ENCODE measurements around the gene CDCP2.

The CDCP2 gene

DNA sequence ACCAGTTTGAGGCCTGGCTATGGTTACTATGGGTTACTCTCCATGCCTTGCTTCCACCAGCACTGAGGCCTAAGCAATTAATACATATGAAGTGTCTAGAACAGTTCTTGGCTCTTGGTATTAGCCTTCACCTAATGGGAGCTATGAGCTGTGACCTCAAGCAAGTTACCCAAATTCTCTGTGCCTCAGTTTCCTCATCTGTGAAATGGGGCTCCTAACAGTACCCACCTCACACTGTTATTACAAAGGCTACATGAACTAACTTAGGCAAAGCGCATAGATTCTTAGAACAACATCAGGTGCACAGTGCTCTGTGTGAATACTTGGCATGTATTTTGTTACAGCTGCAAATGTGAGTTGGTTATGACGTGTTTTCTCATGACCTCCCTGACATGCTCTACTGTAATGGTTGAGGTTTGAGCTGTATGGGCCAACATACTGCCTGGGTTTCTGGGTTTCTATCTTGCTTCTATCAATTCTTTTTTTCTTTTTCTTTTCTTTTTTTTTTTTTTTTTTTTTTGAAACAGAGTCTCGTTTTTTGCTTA, 26.5 kb downstream of the CDCP2 start:
- no peak for DNase-seq (ENCODE audit: low read depth, low spot score)
- no peak overlapping the region for H3K4me3 ChIP-seq
- H3K9me3 ChIP-seq (ENCODE audit: low read depth, low read length): no peaks in the 10 kb centered on the region
- TF ChIP-seq POLR2AphosphoS5 (IDR thresholded peaks at IDR 0.05; ENCODE audit: borderline replicate concordance, low read depth, low read length) (no peak), FOXP2 (optimal IDR thresholded peaks at IDR 0.05; ENCODE audit: control extremely low read depth, extremely low read length, insufficient read depth) (no peak), EZH2 (IDR thresholded peaks at IDR 0.05) (no peak)
- no peak overlapping the region for H3K27ac ChIP-seq
- no peak overlapping the region for H3K9ac ChIP-seq (ENCODE audit: insufficient read length)
- no peaks in the 10 kb centered on the region for H3K36me3 ChIP-seq (ENCODE audit: insufficient read depth, low read length)

GRCh38 chr1:54125386-54126070, 27.3 kb downstream of the CDCP2 start:
- no peak overlapping the region for H3K9ac ChIP-seq (ENCODE audit: insufficient read length)
- H3K36me3 ChIP-seq (ENCODE audit: insufficient read depth, low read length): no peaks in the 10 kb centered on the region
- no peaks in the 10 kb centered on the region for H3K9me3 ChIP-seq (ENCODE audit: low read depth, low read length)
- no peak for DNase-seq (ENCODE audit: low read depth, low spot score)
- H3K27ac ChIP-seq: no peak overlapping the region
- H3K4me3 ChIP-seq: no peak overlapping the region
- TF ChIP-seq FOXP2 (optimal IDR thresholded peaks at IDR 0.05; ENCODE audit: control extremely low read depth, extremely low read length, insufficient read depth): no peak
- TF ChIP-seq EZH2 (IDR thresholded peaks at IDR 0.05): no peak
- TF ChIP-seq POLR2AphosphoS5 (IDR thresholded peaks at IDR 0.05; ENCODE audit: borderline replicate concordance, low read depth, low read length): no peak

DNA sequence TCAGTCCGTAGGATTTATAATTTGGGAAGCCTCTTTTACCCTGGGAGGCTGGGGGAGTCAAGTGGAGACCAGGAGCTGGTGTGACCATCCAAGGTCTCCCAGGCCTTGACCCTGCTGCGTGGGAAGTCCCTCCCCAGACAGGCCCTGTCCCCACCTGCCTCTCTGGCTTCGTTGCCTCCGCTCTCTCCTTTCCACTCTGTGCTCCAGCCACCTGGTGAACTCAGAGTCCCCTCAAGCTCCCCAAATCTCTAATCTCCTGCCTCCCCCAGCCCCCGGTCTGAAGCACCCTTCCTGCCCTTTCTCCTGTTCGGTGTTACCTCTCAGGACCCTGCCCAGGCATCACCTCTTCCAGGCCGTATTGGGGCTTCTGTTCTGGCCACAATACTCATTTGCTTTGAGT, 27.9 kb downstream of the CDCP2 start:
- Histone ChIP-seq H3K4me3 (no peak overlapping the region), H3K27ac (no peak overlapping the region), H3K9me3 (ENCODE audit: low read depth, low read length) (no peaks in the 10 kb centered on the region), H3K9ac (ENCODE audit: insufficient read length) (no peak overlapping the region), H3K36me3 (ENCODE audit: insufficient read depth, low read length) (no peaks in the 10 kb centered on the region)
- no peak for TF ChIP-seq POLR2AphosphoS5 (IDR thresholded peaks at IDR 0.05; ENCODE audit: borderline replicate concordance, low read depth, low read length)
- TF ChIP-seq FOXP2 (optimal IDR thresholded peaks at IDR 0.05; ENCODE audit: control extremely low read depth, extremely low read length, insufficient read depth): no peak
- TF ChIP-seq EZH2 (IDR thresholded peaks at IDR 0.05): no peak
- no peak for DNase-seq (ENCODE audit: low read depth, low spot score)

DNA sequence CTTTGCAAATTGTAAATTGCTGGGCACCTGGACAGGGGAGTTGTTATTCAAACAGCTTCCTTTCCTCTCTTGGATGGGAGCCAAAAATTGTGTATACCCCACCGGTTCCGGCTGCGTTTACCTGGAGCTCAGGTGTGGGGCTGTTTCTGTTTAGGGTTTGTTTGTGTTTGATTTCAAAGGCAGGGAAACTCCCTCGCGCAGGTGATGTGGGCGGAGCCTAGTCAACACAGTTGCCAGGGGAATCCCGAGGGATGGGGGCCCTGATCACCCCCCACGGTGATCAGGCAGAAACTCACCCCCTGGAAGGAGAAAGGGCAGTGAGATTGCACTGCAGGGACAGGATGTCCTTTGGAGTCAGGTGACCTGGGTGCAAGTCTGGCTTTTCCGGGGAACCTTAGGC, 28.3 kb downstream of the CDCP2 start:
- Histone ChIP-seq H3K9ac (ENCODE audit: insufficient read length) (no peak overlapping the region), H3K4me3 (no peak overlapping the region), H3K27ac (no peak overlapping the region), H3K36me3 (ENCODE audit: insufficient read depth, low read length) (no peaks in the 10 kb centered on the region), H3K9me3 (ENCODE audit: low read depth, low read length) (no peaks in the 10 kb centered on the region)
- no peak for DNase-seq (ENCODE audit: low read depth, low spot score)
- TF ChIP-seq POLR2AphosphoS5 (IDR thresholded peaks at IDR 0.05; ENCODE audit: borderline replicate concordance, low read depth, low read length): no peak
- no peak for TF ChIP-seq FOXP2 (optimal IDR thresholded peaks at IDR 0.05; ENCODE audit: control extremely low read depth, extremely low read length, insufficient read depth)
- no peak for TF ChIP-seq EZH2 (IDR thresholded peaks at IDR 0.05)

DNA sequence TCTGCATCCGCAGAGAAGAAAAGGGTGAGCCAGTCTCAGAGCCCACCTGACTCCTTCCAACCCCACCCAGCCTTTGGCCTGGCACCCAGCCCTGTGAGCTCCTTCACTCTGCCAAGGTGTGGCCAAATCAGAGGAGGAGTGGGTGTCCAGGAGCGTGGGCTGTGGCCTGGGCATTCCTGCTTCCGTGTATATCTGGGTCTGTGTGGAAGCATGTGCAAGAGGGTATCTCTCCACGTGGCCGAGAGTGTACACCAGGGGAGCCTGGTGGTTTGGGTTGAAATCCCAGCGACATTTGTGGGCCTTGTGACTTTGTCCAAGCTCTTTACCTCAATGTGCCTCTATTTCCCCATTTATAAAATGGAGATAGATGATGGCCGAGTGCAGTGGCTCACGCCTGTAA, 29.8 kb downstream of the CDCP2 start:
- Histone ChIP-seq H3K4me3 (no peak overlapping the region), H3K27ac (no peak overlapping the region), H3K9me3 (ENCODE audit: low read depth, low read length) (no peaks in the 10 kb centered on the region), H3K9ac (ENCODE audit: insufficient read length) (no peak overlapping the region), H3K36me3 (ENCODE audit: insufficient read depth, low read length) (no peaks in the 10 kb centered on the region)
- DNase-seq (ENCODE audit: low read depth, low spot score): no peak
- TF ChIP-seq FOXP2 (optimal IDR thresholded peaks at IDR 0.05; ENCODE audit: control extremely low read depth, extremely low read length, insufficient read depth) (no peak), POLR2AphosphoS5 (IDR thresholded peaks at IDR 0.05; ENCODE audit: borderline replicate concordance, low read depth, low read length) (no peak), EZH2 (IDR thresholded peaks at IDR 0.05) (no peak)

DNA sequence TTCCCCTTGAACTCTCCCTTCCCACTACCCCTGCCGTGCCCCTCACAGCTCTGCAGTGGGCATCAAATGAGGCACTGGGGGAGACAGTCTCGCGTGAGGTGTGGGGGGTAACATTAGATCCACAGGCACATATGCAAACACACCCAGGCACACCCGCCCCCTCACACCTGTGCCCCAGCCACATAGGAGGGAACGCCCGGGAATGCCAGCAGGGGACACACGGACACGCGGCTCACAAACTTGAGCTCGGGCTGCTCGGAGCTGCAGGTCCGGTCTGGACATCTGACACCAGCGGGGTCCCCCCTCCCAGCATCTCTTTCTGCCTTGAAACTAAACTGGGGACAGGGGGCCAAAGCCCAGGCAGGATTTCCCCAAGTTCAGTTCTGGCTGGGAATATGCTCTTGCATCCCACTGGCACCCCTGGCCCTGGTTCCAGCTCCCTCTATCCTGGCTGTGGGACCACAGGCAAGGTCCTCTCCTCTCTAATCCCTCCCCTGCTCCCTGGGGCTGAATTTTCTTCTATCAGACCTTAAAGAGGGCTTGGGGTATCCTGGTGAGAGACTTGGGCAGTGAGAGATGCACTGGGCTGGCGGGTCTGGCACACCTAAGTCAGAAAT, 30.6 kb downstream of the CDCP2 start:
- Histone ChIP-seq H3K36me3 (ENCODE audit: insufficient read depth, low read length) (no peaks in the 10 kb centered on the region), H3K27ac (no peak overlapping the region), H3K4me3 (no peak overlapping the region), H3K9me3 (ENCODE audit: low read depth, low read length) (no peaks in the 10 kb centered on the region), H3K9ac (ENCODE audit: insufficient read length) (no peak overlapping the region)
- no peak for TF ChIP-seq EZH2 (IDR thresholded peaks at IDR 0.05)
- TF ChIP-seq FOXP2 (optimal IDR thresholded peaks at IDR 0.05; ENCODE audit: control extremely low read depth, extremely low read length, insufficient read depth): no peak
- no peak for TF ChIP-seq POLR2AphosphoS5 (IDR thresholded peaks at IDR 0.05; ENCODE audit: borderline replicate concordance, low read depth, low read length)
- no peak for DNase-seq (ENCODE audit: low read depth, low spot score)

GRCh38 chr1:54121482-54122134, 31.2 kb downstream of the CDCP2 start:
- Histone ChIP-seq H3K9ac (ENCODE audit: insufficient read length) (no peak overlapping the region), H3K36me3 (ENCODE audit: insufficient read depth, low read length) (no peaks in the 10 kb centered on the region), H3K4me3 (0 out of 2 replicates have a peak overlapping the region, but pooled peaks have one; percentile 15), H3K9me3 (ENCODE audit: low read depth, low read length) (no peaks in the 10 kb centered on the region), H3K27ac (no peak overlapping the region)
- no peak for DNase-seq (ENCODE audit: low read depth, low spot score)
- TF ChIP-seq EZH2 (IDR thresholded peaks at IDR 0.05) (no peak), POLR2AphosphoS5 (IDR thresholded peaks at IDR 0.05; ENCODE audit: borderline replicate concordance, low read depth, low read length) (no peak)

DNA sequence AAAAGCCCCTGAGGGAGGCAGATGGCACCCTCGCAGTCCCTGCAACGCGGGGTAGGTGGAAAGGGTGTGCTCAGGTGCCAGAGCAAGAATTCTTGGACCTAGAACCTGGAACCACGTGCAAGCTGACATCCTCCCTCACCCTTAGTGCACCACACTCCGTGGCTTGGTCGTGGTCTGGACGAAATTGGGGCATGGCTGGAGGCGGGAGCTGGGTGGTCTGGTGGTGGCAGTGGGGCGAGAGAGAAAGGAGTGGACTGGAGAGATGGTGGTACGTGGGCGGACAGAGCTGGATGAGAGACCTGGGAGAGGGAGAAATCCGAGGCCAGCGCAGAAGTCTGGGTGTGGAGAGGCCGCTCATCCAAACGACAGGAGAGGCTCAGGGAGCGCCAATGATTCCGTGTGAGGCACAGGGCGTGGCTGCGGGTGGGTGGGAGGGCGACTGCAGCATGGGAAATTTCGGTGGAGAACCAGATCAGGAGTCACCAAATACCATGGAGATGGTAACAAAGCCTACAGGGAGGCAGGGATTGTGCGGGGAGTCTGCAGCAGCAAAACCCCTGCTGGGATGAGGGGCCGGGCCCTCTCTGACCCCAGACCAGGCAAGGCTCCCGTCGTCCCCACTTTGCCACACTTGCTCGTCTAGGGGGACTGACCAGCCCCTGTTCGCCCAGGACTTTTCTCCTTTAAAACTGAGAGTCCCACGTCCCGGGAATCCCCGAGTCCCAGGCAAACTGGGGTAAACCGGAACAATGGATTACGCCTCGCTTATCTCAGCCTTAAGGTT, 31.9 kb downstream of the CDCP2 start:
- Histone ChIP-seq H3K4me3 (no peak overlapping the region), H3K9ac (ENCODE audit: insufficient read length) (no peak overlapping the region)
- no peak for DNase-seq (ENCODE audit: low read depth, low spot score)

More for the DNA sequence above, 31.9 kb downstream of the CDCP2 start:
- TF ChIP-seq EZH2 (IDR thresholded peaks at IDR 0.05): no peak
- Histone ChIP-seq H3K9me3 (ENCODE audit: low read depth, low read length) (no peaks in the 10 kb centered on the region), H3K27ac (no peak overlapping the region), H3K36me3 (ENCODE audit: insufficient read depth, low read length) (no peaks in the 10 kb centered on the region)
